Measurements from ENCODE around the gene CCRL2.
"Not testable (repeated sequence)": the region's sequence is repeated elsewhere in the genome, so short reads cannot be mapped to it uniquely, and the experiment has no call there.

Gene CCRL2

GRCh38 chr3:46429671-46430070, 22.6 kb downstream of the CCRL2 start:
- no peak for DNase-seq

DNA sequence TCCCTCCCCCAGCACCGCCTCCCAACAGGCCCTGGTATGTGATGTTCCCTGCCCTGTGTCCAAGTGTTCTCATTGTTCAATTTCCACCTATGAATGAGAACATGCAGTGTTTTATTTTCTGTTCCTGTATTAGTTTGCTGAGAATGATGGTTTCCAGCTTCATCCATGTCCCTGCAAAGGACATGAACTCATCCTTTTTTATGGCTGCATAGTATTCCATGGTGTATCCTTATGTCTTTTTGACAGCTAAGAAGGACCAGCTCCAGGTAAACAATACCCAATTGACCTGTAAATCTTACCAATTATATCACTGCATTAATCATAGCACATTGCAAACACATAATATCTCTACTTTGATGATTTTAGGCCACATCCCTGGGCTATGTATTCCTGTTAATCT, 23.8 kb downstream of the CCRL2 start:
- not testable (repeated sequence) for DNase-seq

- DNase-seq: not testable (repeated sequence)
Measured at GRCh38 chr3:46431905-46432304, 24.8 kb downstream of the CCRL2 start.

GRCh38 chr3:46433118-46433517, 26.1 kb downstream of the CCRL2 start:
- DNase-seq: not testable (repeated sequence)

GRCh38 chr3:46433841-46434240, 26.8 kb downstream of the CCRL2 start:
- no peak for DNase-seq

GRCh38 chr3:46435081-46435726, 28.1 kb downstream of the CCRL2 start:
- no peak for DNase-seq

DNA sequence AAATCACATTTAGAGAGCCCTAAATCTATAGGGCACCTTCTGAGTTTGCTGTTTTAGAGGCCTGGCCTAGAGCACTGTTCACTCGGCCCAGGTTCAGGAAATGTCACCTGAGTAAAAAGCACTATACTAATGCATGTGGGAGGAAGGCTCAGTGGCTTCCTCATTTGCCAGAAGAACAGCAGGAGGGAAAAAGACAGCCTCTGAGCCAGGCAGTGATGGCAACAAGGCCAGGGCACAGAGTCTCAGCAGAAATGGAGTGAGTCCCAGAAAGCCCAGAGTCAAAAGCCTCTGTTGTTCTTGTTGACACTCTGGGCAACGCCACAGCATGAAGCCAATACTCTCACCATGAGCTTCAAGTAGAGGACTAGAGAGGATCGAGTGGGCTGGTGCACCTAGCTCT, 31.8 kb downstream of the CCRL2 start:
- peak; percentile 3 for DNase-seq

GRCh38 chr3:46440531-46441294, 33.7 kb downstream of the CCRL2 start:
- DNase-seq: no peak

DNA sequence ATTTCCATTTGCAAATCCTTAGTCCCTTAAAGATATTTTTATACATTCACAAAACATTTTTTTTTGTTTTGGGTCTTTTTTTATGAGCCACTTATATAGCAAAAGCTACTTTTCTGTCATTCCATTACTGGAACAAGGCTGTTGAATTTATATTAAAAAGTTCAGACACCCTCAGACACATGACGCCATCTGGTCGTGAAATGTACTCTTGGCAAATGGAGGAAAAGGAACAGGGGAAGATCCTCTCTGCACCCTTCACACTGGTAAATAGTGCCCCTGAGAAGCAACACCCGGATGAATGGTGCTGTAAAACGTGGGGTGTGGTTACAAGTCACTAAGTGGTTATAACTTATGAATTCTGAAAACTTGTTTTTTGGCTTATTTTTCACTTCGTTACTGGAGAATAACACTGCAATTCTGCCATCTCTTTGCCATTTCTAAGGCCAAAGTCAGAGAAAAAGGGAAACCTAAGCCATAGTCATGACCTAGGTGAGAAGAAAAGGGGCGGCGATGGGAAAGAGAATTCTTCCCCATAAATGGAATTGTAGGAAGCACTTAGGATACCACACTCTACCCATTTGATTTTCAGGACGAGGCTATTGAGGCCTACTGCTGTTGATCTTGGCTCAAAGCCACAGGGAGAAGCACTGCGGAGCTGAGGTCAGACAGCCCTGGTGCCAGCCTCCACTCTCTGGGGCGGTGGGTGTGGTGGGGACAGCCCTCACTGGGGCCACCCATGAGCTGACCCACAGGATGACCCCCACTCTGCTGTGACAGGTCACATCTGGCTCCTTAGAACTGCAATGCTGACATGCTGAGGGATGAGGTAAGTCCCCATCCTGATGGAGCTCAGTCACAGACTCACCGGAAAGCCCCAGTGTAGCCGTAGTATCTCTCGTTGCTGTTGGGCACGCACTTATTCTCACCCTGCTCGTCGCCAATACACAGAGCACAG, 35.8 kb downstream of the CCRL2 start:
- DNase-seq: peak; percentile 78

- DNase-seq: no peak
Measured at GRCh38 chr3:46447228-46447985, 40.3 kb downstream of the CCRL2 start.

DNA sequence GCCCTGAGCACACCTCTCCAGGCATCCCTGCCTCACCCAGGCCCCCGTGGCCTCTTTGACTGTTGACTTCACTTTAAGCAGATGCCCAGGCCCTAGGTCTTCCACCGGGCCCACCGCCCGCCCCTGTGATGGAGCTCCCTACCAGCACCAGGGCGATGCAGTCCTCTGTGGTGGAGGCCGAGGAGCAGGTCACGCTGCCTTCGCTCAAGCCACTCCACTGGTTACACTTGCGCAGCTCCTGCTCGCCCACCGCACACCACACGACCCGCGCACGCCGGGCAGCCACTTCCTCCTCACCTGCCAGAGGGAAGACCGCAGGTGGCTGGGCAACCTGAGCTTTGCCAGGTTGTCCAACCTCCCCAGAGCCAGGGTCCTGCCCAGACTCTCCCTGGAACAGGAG, 41.7 kb downstream of the CCRL2 start:
- DNase-seq: no peak

GRCh38 chr3:46449755-46450552, 42.9 kb downstream of the CCRL2 start:
- no peak for DNase-seq

- DNase-seq: no peak
Measured at GRCh38 chr3:46453526-46454208, 46.6 kb downstream of the CCRL2 start.

DNA sequence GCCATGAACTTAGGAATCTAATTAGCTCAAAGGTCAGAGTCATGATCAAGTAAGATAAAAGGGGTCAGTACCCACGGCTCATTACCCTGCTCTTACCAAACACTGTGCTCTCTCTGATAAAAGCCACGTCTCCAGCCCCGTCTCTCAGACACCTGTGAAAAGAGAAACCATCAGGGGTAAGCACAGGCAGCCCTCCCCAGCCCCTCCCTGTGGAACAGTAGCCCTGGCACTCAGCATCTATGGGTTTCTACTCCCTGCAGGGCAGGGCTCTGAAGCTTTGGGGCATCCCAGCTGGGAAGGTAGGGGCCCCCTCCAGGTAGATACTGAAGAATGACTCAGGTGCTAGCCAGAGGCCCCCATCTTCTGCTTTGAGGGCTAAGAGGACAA, 47.1 kb downstream of the CCRL2 start:
- no peak for DNase-seq

- DNase-seq: no peak
Measured at GRCh38 chr3:46454606-46455005, 47.5 kb downstream of the CCRL2 start.

DNA sequence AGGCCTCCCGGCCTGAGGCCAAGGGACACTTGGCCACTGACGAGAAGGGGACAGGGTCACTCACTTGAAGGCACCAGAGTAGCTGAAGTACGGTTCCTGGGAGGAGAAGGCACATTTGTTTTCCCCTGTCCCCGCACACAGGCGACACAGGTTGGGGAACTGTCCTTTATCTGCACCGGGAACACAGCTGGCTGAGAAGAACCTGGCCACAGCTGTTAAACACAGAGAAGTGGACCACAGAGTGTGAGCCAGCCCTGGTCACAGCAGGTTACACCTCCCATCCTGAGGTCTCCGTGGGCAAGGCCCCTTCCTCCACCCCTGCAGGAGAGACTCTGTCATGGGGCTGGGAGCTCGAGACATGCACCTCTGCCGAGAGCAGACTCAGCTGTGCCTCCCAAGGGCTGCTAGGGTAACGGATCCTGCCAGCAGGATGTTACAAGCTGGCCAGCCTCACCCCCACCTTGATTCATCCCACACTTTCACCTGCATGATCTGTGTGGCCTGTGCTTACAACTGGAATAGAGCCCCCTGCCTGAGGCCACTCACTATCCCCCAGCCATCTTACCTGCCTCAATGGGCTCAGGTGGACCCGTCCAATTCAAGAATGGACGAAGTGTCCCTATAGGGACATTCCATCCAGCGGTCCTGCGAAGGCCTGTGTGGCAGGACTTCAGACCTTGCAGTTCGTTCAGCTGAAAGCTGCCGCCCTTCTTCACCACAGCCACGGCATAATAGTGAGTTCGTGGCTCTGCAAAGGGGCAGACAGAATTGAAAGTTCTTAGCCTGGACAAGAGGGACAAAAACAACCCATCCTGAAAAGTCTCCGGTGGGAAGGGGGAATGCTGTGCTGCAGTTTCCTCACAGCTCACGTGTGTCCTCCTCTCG, 48.4 kb downstream of the CCRL2 start:
- no peak for DNase-seq

GRCh38 chr3:46456118-46456517, 49.1 kb downstream of the CCRL2 start:
- DNase-seq: no peak

Measured in midbrain (tissue), 1 donor.